Keratinocyte (primary cell): ENCODE data around the gene APAF1.

Experiments used
- CTCF ChIP-seq, 3 experiments: IDR thresholded peaks in 1 of 3; conservative IDR thresholded peaks in 1 of 3; optimal IDR thresholded peaks in 1 of 3; 2 replicates in 2 of 3; 3 replicates in 1 of 3; pipeline versions ENCODE3 to v1.5.1; 2011; ENCODE audit warnings: low read length in 3 of 3, mild to moderate bottlenecking in 3 of 3, moderate library complexity in 2 of 3, control low read depth in 1 of 3, inconsistent platforms in 1 of 3; ENCODE audit not compliant: insufficient read depth in 2 of 3; ENCODE audit errors: extremely low read depth in 1 of 3
- EZH2 ChIP-seq: IDR thresholded peaks from one replicate; pipeline ENCODE4 v1.6.1; 2012; ENCODE audit warnings: inconsistent platforms, mild to moderate bottlenecking, low read length, moderate library complexity

GRCh38 chr12:98697209-98697608 lies 52.1 kb downstream of the APAF1 start:
- TF ChIP-seq CTCF (optimal IDR thresholded peaks at IDR 0.05 in 1 of 3, IDR thresholded peaks at IDR 0.05 in 1 of 3, conservative IDR thresholded peaks at IDR 0.05 in 1 of 3; ENCODE audit: extremely low read depth in 1 of 3, insufficient read depth in 2 of 3, low read length in 3 of 3) (no peak), EZH2 (no peak)
